GM21390 (cell line): ENCODE results near the gene MGRN1.
A peak's percentile ranks its signal among the peaks of the same experiment; 100 is the strongest.

Experiments used
- ATAC-seq: cut with Tn5 transposase; IDR thresholded peaks from one replicate; pipeline ENCODE4 v1.9.1; 2021; ENCODE audit not compliant: unreplicated experiment

The MGRN1 gene

DNA sequence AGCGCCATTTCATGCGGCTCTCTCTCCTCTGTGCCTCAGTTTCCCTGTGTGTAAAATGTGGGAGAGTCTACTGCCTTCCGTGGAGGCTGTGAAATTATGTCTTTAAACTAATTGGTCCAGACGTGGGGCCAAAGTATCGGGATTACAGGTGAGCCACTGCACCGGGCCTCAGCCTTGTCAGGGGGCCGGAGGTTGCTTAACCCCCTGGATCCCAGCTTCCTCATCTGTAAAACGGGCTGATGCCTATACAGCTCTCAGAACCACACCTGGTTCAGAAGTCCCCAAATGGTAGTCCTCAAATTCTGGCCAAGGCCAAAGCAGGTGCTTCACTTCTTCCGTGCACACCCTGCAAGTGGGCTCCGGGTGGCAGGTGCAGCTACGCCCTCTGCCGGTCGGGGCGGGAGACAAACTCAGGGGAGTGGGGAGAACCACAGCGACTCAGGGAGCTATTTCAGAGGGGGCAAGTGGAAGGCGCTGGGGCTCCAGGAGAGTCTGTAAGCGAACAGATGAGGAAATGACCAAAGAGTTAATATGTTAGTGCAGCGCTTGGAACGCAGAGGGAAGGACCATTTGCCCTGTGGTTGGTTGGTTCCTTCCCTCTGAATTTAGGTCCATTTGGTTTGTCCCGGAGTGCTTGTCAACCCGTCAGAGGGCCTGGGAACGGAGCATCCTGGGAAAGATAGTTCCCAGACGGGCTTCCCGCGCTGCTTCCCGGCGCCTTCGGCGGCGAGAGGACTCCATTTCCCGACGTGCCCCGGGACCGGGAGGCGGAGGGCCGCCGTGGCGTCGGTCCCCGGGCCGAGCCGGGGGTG is at the start of gene MGRN1:
MGRN1 (plus strand) TSS at position 812 of the 812 bp plus-strand sequence. CDS start 135 bp downstream, outside the sequence.
- ATAC-seq, result peak; percentile 67

DNA sequence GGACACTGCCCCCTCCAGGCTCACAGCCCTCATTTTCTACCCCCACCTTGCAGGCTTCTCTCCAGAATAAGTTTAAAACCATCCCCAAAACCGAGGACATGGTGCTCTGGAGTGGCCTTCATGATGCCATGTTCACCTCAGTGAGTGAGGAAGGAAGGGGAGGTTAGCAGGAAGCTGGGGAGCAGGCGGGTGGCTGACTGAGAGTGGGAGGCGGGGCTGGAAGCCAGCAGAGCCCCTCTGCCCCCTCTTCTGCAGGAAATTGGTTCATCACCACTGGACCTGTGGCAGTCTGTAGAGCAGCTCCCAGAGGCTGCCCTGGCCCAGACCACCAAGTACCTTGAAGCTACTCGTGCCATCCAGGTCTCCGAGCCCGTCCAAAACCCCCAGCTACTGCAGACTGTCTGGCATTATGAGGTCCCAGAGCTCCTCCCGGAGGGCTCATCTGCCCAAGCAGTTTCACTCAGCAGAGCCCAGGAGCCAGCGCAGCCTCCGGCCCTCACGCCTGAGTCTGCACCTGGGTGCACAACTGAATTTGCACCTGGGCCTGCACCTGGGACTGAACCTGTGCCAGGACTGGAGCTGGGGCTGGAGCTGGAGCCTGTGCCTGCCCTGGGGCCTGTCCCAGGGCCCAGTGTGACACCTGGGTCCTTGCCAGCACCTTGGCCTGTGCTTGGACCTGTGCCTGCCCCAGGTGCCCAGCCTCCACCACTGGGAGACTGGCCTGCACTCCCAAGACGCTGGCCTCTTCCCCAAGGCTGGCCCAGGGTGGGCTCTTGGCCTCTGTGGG is 49.5 kb upstream of the MGRN1 start:
- no peak for ATAC-seq

DNA sequence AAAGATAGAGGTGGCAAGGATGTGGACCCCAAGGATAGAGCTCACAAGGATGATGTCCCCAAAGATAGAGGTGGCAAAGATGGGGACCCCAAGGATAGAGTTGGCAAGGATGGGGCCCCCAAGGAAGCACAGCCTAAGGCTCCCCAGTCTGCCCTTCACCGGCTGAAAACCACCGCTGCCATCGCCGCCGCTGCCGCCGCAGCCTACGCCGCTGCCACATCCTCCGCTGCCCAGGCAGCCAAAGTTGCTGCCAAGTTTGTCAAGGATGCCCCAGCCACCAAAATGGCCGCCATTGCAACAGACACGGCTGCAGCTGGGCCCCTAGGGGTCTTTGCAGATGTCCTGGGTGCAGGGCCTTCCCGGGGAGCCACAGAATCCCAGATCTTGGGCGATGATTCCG is 48.6 kb upstream of the MGRN1 start:
- no peak for ATAC-seq

DNA sequence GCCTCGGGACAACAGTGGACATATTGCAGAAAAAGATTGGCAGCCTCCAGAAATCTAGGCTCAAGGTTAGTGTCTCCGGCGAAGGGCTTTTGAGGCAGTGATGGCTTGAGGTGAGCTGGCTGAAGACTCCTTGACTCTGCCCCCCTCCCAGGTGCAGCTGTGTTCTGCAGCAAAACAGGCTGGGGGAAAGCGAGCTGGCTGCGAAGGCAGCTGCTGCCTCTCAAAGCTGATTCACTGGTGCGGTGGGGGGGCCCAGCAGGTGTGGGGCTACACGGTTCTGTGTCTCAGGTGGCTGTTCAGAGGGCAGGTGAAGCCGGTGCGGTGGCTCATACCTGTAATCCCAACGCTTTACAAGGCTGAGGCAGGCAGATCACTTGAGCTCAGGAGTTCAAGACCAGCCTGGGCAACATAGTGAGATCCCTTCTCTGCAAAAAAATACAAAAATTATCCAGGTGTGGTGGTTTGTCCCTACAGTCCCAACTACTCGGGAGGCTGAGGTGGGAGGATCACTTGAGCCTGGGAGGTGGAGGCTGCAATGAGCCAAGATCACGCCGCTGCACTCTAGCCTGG is 45.6 kb upstream of the MGRN1 start:
- ATAC-seq, result no peak

DNA sequence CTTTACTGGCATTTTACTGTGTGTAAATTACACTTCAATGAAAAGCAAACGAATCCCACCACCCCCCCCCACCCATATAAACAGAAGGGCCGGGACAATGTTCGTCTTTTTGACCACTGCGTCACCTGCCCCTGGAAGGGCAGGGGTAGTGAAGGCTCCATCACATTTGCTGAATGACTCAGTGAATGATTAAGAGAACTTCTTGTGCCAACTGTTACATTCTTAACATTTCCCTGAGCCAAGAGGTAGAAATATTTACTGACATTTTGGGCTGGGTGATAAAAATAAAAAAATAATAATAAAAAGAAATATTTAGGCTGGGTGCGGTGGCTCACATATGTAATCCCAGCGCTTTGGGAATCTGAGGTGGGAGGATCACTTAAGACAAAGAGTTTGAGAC is 44.4 kb upstream of the MGRN1 start:
- no peak for ATAC-seq

DNA sequence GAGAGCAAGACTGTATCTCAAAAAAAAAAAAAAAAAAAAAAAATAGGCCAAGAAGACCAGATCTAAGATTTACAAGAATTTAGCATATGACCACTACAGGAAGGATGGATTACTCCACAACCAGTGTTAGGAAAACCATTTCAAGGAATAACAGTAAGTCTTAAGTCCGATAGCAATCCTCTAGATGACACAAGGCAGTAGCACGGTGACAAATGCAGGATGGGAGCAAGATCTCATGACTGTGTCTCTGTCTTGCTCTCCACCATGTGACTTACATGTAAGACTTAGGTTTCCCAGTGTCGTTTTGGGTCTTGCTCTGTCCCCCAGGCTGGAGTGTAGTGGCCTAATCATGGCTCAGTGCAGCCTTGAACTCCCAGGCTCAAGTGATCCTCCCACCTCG is 40.7 kb upstream of the MGRN1 start:
- no peak for ATAC-seq

DNA sequence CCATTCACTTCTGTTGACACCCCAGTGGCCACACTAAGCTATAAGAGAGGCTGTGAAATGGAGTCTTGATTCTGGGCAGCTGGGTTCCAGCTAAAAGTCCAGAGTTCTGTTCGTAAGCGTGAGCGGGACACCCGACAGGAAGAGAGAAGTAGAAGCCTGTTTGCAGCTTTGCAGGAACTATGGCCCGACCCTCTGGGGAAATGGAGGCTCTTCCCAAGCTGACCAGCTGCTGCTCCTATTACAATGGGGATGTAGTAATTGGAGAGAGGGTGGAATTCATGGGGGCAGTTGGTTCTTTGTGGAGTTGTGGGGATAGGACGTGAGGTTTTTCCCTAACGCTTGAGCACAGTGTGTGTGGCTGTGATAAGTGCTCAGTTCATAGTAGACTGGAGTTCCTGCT is 38.3 kb upstream of the MGRN1 start:
- ATAC-seq, result no peak

DNA sequence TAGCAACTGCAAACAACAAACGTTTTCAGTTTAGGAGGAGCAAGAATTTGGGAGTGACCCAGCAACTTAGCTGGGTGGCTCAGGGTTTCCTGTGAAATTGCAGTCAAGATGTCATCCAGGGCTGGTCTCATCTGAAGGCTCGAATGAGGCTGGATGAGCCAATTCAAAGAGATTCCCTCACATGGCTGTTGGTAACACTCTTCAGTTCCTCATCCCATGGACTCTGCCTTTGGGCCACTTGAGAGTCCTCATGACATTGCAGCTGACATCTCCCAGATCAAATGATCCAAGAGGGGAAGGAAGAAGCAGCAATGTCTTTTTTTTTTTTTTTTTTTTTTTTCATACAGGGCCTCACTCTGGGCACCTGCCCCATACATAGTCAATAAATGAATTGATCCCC is 36.2 kb upstream of the MGRN1 start:
- ATAC-seq, result no peak

DNA sequence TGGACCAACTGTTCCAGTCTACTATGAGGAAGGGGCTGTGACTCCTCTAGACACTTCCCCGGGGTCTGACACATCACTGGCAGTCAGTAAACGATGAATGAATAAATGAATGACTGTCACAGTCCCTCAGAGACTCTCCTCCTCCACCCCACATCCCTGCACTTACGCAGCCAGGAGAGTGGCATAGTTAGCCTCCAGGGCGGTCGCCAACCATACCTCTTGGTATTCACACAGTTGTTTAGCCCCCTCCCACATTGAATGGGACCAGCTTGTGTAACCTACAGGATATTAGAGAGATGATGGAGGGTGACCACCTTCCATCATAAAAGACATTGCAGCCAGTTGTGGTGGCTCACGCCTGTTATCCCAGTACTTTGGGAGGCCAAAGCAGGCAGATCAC is 35.7 kb upstream of the MGRN1 start:
- no peak for ATAC-seq

DNA sequence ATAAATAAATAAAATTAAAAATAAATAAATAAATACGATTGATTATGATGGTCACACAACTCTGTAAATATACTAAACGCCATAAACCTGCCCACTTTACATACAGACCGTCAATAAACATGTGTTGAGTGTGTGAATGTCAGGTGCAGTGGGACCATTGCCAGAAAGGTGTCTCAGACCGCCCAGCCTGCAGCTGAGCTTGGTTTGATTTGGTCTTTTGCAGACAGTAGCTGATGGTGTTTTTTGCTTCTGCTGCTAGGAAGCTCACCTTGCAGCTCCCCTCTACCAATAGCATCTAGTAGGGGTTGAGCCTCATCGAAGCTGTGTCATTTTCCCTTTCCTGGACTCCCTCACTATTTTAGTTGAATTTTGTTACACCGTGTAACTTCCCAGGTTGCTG is 33.4 kb upstream of the MGRN1 start:
- ATAC-seq, result no peak

DNA sequence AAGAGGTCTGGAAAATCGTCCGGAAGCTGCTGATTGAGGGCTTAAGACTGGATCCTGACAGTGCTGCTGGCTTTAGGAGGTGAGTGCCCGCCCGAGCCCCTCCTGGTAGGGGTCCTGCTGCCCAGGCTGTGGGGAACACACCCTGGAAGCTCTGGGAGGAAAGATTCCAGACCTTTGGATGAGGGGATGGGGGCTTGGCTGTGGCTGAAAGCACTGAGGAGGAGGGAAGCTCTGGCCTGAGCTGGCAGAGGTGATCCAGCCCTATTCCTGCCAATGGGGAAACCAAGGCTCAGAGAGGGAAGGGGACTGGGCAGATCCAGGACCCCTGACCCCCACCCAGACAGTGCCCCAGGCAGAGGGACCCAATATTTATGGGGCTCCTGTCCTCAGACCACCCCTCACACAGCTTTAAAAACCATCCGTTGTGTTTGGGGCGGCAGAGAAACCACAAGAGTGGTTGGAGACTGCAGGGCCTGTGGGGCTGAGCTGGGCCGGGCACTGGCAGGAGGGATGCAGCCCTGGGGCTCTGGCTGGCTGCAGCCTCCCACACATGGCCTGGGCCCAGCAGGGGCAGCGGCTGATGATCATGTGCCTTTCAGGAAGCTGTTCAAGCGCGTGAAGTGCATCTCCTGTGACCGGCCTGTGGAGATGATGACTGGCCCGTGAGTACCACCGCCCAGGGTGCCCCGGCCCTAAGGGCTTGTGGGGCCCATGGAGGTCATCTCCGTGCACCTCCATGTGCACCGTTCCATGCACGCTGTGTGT is 32.7 kb upstream of the MGRN1 start:
- ATAC-seq, result no peak

DNA sequence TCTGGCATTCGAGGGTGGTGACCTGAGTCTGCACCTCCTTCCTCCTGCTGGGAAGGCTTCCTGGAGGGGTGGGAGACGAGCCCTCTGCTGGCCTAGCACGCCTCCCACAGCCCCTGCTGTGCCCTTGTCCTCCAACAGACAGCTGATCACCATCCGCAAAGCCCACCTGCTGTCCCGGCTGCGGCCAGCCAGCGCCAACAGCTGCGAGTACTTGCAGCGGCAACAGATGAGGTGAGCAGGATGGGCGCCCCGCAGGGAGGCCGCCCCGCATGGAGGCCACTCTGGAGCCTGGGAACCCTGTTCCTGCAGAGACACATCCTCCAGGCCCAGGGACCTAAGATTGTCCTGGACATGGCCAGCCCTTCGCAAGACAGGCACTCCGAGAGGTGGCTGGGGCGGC is 31.5 kb upstream of the MGRN1 start:
- ATAC-seq, result no peak

DNA sequence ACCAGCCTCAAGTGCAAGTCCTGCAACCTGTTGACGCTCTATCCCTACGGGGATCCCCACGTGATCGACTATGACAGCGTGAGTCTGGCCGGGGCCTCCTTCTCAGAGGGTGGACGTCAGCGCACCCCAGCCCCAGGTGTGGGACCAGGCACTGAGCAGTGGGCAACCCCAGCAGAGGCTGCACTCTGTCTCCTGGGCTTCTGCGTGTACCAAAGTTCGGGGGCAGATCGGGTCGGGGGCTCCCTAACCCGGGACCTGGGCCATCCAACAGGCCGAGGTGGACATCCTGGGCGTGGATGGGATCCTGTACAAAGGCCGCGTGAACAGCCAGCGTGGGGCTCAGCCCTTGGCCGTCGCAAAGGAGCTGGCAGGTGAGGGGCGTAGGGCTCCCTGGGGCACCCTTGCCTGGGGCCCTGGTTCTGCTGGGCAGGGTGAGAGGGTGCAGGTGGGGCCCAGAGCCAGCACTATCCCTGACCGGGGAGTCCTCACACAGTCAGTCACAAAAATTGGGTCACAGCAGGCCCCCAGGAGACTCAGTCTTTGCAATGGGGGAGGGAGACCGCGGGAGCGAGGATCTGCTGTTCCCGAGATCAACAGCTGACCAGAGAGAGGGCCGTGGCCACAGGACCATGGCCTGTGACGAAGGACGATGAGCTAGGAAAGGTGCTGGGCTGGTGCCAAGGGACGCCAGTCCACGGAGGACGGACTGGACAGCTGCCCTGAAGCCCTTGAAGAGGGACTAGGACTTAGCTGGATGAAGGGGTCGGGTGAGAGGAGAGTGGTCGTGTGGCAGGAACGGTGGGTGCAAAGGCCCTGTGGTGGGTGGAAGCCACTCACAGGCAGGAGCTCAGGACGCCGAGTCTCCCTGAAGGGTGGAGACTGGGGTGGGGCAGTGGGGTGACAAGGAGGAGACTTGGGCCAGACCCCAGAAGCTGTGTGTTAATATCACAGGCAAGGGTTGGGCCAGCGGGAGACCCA is 29.9 kb upstream of the MGRN1 start:
- ATAC-seq, result no peak

DNA sequence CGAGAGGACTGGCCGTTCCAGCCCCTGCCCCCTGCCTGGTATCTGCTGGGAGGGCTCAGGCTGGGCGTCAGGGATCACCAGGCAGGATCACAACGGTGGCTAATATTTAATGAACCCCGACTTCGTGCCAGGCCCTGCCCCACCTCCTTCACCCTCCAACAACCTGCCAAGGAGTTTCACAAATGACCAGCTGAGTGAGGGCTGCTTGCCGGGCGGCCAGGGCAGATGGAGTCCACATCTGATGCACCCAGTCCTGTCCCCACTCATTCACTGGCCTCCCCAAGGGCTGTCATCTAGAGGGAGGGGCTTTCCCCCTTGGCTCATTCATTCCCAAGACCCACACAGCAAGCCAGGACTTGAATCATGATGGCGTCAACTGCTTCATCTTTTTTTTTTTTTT is 27.5 kb upstream of the MGRN1 start:
- ATAC-seq, result no peak

DNA sequence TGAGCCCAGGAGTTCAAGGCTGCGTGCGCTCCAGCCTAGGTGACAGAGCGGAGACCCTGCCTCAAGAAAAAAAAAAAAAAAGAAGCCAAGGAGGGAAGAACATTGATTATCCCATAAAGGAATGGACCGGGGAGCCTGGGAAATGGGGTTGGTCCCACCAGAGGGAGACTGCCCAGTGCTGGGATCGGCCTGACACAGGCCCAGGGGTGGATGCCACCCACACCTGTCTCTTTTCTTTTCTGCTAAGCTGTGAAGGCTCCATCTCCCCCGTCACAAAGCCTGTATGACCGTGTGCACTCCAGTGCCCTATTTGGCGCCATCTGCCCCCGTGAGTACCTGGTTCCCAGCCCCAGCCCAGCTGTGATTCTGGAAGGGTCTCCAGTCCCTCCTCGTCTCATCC is 25.6 kb upstream of the MGRN1 start:
- ATAC-seq, result no peak

DNA sequence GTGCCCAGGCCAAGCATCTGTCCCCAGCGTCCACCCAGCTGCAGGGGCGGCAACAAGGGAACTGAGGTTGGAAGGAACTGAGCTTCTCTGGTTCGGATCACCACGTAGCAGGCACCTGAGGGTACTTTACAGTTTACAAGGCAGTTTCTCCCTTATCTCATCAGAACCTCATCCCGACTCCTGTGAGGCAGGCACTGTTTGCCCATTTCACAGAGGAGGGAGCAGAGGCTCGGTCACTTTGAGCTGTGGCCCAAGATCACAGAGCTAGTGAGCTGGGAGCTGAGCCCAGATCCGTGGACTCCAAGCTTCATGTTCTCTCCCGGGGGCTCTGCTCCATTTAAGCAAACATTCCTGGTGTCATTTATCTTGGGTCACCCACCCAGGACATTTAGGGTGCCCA is 25.1 kb upstream of the MGRN1 start:
- ATAC-seq, result no peak

DNA sequence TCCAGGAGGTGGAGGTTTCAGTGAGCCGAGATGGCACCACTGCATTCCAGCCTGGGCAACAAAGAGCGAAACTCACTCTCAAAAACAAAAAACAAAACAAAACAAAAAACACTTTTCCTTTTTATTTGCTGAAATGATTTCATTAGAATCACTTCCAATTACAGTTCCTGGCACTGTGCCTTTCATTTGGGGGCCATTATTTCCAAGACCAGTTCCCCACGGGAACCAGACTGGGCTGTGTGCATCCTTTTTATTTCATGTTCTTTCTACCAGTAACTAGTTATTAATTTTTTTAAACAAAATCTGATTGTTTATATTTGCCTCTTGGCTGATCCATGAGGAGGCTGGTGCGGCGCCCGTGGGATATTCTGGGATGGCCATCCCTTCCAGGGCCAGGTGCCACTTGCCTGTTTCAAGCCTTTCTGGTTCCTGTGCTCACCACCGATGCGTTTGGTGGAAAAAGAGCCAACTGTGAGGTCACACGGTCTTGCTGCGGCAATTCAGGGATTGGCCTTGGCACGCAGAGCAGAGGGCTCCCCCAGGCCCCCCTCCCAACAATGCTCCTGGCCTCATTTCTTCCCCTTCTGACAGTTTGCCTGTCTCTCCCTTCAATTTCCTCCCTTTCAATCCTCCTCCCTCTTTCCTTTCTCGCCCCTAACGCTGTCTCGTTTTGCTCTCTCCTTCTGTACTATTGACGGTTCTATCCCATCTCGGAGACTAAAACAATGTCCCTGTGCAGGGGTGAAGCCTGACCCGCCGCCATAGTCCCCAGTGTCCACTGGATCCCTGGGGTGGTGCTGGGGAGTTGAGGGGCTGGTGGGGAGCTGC is 23.4 kb upstream of the MGRN1 start:
- ATAC-seq, result no peak

DNA sequence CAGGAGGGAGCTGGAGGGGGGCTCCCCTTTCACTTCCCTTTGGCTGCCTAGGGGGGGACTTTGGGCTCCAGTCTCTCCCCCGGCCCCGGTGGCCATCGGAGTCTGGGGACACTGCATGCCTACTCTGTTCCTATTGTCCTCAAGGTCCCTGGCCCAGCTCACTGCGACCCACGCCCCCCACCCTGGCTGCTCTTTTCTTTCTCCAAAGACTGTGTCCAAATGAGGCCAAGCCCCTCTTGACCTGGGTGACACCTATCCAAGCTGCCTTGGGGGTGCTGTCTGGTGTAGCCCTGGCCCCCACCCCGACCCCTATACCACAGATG is 22.8 kb upstream of the MGRN1 start:
- no peak for ATAC-seq

DNA sequence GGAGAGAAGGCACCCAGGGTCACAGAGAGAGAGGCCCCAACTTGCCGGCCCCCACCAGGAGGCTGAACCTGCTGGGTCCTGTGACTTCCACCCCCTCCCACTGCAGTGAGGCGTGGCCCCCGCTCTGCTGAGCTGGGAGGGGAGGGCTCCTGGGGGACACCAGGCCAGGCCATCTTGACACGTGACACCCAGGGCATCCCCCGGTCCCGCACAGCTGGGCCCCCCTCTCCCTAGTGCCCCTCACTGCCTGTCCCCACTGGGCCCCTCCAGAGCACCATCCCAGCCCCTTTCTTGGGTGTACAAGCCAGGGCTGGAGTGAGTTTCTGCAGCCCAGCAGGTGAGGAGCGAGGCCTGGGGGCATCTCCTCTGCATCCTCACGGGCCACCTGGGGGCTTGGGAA is 22.3 kb upstream of the MGRN1 start:
- no peak for ATAC-seq
